ENCODE data around the gene TBX15.

TBX15 gene

GRCh38 chr1:118963456-118964430 lies 24.4 kb downstream of the TBX15 start:
- H3K4me1 ChIP-seq (ENCODE audit: control insufficient read depth in 1 of 2, insufficient read depth in 1 of 2, low read depth in 1 of 2, low read length in 1 of 2): no peaks in the 10 kb centered on the region
- no peaks in the 10 kb centered on the region for H3K27me3 ChIP-seq
- no peaks in the 10 kb centered on the region for H3K9me3 ChIP-seq
- H3K36me3 ChIP-seq: no peaks in the 10 kb centered on the region
- H3K4me3 ChIP-seq (ENCODE audit: low read depth in 1 of 2, low read length in 1 of 2): no peak overlapping the region
- TF ChIP-seq, protein P1, sequence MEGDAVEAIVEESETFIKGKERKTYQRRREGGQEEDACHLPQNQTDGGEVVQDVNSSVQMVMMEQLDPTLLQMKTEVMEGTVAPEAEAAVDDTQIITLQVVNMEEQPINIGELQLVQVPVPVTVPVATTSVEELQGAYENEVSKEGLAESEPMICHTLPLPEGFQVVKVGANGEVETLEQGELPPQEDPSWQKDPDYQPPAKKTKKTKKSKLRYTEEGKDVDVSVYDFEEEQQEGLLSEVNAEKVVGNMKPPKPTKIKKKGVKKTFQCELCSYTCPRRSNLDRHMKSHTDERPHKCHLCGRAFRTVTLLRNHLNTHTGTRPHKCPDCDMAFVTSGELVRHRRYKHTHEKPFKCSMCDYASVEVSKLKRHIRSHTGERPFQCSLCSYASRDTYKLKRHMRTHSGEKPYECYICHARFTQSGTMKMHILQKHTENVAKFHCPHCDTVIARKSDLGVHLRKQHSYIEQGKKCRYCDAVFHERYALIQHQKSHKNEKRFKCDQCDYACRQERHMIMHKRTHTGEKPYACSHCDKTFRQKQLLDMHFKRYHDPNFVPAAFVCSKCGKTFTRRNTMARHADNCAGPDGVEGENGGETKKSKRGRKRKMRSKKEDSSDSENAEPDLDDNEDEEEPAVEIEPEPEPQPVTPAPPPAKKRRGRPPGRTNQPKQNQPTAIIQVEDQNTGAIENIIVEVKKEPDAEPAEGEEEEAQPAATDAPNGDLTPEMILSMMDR (IDR thresholded peaks at IDR 0.05): no peak
- no peak overlapping the region for H3K27ac ChIP-seq

DNA sequence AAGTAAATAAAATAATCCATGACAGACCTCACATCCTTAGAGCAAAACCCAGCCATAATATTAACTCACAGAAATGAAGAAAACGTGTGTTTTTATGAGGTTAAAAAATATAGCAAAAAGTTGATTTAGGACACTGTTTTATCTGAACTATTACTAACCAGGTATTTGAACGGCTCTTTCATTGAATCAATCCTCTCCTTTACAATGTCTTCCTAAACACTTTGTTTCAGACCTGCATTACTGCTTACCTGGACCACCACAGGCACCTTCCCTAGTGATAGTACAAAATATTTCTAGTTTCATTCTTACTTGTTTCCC lies 25.0 kb downstream of the TBX15 start:
- Histone ChIP-seq H3K4me3 (ENCODE audit: low read depth in 1 of 2, low read length in 1 of 2) (no peak overlapping the region), H3K27me3 (no peaks in the 10 kb centered on the region), H3K4me1 (ENCODE audit: control insufficient read depth in 1 of 2, insufficient read depth in 1 of 2, low read depth in 1 of 2, low read length in 1 of 2) (no peaks in the 10 kb centered on the region), H3K9me3 (no peaks in the 10 kb centered on the region), H3K27ac (no peak overlapping the region), H3K36me3 (no peaks in the 10 kb centered on the region)
- TF ChIP-seq, protein P1 (IDR thresholded peaks at IDR 0.05): no peak

DNA sequence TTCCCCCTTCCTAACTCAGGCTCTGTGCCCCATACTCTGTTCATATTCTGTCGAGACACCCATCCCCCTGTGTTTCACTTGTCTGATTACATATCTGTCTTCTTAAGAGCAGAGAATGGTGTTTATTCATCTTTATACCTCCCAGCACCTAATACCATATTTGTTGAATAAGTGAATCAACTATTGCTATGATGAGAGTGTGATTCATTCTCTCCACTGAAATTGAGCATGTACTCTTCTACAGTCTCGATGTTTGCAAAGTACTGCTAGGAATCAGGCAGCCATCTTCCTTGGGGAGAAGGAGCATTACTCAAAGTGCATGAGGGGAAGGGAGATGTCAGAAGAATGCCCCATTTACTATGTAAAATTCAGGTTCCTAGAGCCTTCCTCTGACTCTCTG lies 27.0 kb downstream of the TBX15 start:
- H3K36me3 ChIP-seq: no peaks in the 10 kb centered on the region
- H3K9me3 ChIP-seq: no peaks in the 10 kb centered on the region
- TF ChIP-seq, protein P1 (IDR thresholded peaks at IDR 0.05): no peak
- no peaks in the 10 kb centered on the region for H3K27me3 ChIP-seq
- H3K27ac ChIP-seq: no peak overlapping the region
- H3K4me1 ChIP-seq (ENCODE audit: control insufficient read depth in 1 of 2, insufficient read depth in 1 of 2, low read depth in 1 of 2, low read length in 1 of 2): no peaks in the 10 kb centered on the region
- H3K4me3 ChIP-seq (ENCODE audit: low read depth in 1 of 2, low read length in 1 of 2): no peak overlapping the region

- no peak overlapping the region for H3K27ac ChIP-seq
- H3K4me3 ChIP-seq (ENCODE audit: low read depth in 1 of 2, low read length in 1 of 2): no peak overlapping the region
- H3K36me3 ChIP-seq: no peaks in the 10 kb centered on the region
- TF ChIP-seq, protein P1 (IDR thresholded peaks at IDR 0.05): no peak
- H3K9me3 ChIP-seq: no peaks in the 10 kb centered on the region
- no peaks in the 10 kb centered on the region for H3K4me1 ChIP-seq (ENCODE audit: control insufficient read depth in 1 of 2, insufficient read depth in 1 of 2, low read depth in 1 of 2, low read length in 1 of 2)
- H3K27me3 ChIP-seq: no peaks in the 10 kb centered on the region
Measured at GRCh38 chr1:118960567-118961136, 27.5 kb downstream of the TBX15 start.

DNA sequence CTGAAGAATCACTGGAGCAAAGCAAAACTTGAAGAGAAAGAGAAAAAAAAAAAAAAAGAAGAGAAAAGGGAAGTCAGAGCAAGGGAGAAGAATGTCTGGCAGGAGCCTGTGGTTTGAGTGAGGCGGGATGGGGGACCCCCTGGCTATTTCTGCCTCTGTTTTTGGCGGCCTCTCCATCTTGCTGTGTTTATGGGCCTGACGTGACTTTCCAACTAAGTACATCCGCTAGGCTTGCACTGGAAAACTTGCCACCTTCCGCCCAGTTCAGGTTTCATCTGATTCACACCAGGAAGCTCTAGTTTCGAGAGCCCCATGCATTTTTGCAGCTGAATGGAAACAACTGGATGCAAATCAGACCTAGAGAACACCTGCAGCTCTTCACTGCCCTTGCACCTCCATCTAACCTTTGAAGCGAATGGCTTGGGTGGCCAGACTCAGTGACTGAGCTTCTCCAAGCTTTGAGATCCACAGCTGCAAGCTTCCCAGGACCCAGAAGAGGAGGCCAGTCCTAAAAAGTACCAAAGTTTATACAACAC lies 28.0 kb downstream of the TBX15 start:
- Histone ChIP-seq H3K4me1 (ENCODE audit: control insufficient read depth in 1 of 2, insufficient read depth in 1 of 2, low read depth in 1 of 2, low read length in 1 of 2) (no peaks in the 10 kb centered on the region), H3K36me3 (no peaks in the 10 kb centered on the region), H3K4me3 (ENCODE audit: low read depth in 1 of 2, low read length in 1 of 2) (no peak overlapping the region), H3K9me3 (no peaks in the 10 kb centered on the region), H3K27me3 (no peaks in the 10 kb centered on the region), H3K27ac (no peak overlapping the region)
- TF ChIP-seq, protein P1 (IDR thresholded peaks at IDR 0.05): no peak
